B cell (primary cell): ENCODE data around the gene ECE1. TPM values are rescaled to one million over a fixed set of nuclear protein-coding genes. Genes with fewer than 3 reads are reported as not detected.

Experiments
- ATAC-seq: fragments of 200-7000 bp; cut with Tn5 transposase; one replicate; pipeline ENCODE4 v1.10.0; 2021; ENCODE audit warnings: low read depth, mild to moderate bottlenecking, moderate number of reproducible peaks, moderate library complexity
- CTCF ChIA-PET: fragments of 350-600 bp; sonication (Branson Sonifier 250); formaldehyde crosslinking; loops from one replicate; lab custom pipeline; 2021; ENCODE audit warnings: antibody characterized with exemption, inconsistent platforms; lab: Charles Lee
- POLR2A ChIA-PET: fragments of 350-600 bp; sonication (Branson Sonifier 250); formaldehyde crosslinking; loops from one replicate; lab custom pipeline; 2021; ENCODE audit warnings: antibody characterized with exemption; lab: Charles Lee
- DNase-seq: peaks from one replicate; pipeline ENCODE4 v3.0.0; 2013
- H2AFZ ChIP-seq: 2 replicates; pipeline ENCODE4 v1.6.1; 2012; ENCODE audit warnings: mild to moderate bottlenecking, low read depth, low read length; ENCODE audit not compliant: insufficient read depth, poor library complexity, severe bottlenecking
- H3K27ac ChIP-seq, 2 donors: 1 replicate in 1 of 2; 2 replicates in 1 of 2; pipeline ENCODE4 v1.5.1; 2012 to 2013; ENCODE audit warnings: low read length in 2 of 2, mild to moderate bottlenecking in 2 of 2, moderate library complexity in 1 of 2
- H3K27me3 ChIP-seq, 4 experiments: fragments of 200-600 bp in 1 of 4; sonication (generic) in 1 of 4; replicated peaks in 1 of 4; 1 replicate in 2 of 4; 2 replicates in 2 of 4; pipeline versions ENCODE4 v1.6.1 to v1.7.0; 2013 to 2016; ENCODE audit warnings: low read length in 3 of 4, mild to moderate bottlenecking in 2 of 4, mixed read lengths in 1 of 4, moderate library complexity in 1 of 4; ENCODE audit not compliant: insufficient read depth in 4 of 4, control insufficient read depth in 3 of 4; ENCODE audit errors: control extremely low read depth in 1 of 4
- H3K36me3 ChIP-seq, 2 experiments: replicated peaks in 1 of 2; 1 replicate in 1 of 2; 2 replicates in 1 of 2; pipeline versions ENCODE4 v1.6.1 to v1.7.1; 2013; ENCODE audit warnings: low read length in 1 of 2; ENCODE audit not compliant: insufficient read depth in 2 of 2, control insufficient read depth in 1 of 2; ENCODE audit errors: control extremely low read depth in 1 of 2, extremely low read depth in 1 of 2
- H3K4me1 ChIP-seq, 2 donors: fragments of 200-600 bp in 1 of 2; sonication (generic) in 1 of 2; 1 replicate in 1 of 2; 2 replicates in 1 of 2; pipeline versions ENCODE4 v1.5.1 to v1.6.1; 2013 to 2017; ENCODE audit warnings: low read length in 2 of 2; ENCODE audit not compliant: control insufficient read depth in 2 of 2, insufficient read depth in 2 of 2
- H3K4me2 ChIP-seq: replicated peaks from 2 replicates; pipeline ENCODE3; 2012; ENCODE audit warnings: mild to moderate bottlenecking, low read depth, low read length; ENCODE audit not compliant: poor library complexity, severe bottlenecking
- H3K4me3 ChIP-seq, 5 experiments: fragments of 200-600 bp in 1 of 5; sonication (generic) in 1 of 5; 1 replicate in 3 of 5; 2 replicates in 2 of 5; pipeline versions ENCODE4 v1.5.1 to v1.7.0; 2011 to 2016; ENCODE audit warnings: low read length in 4 of 5, mild to moderate bottlenecking in 4 of 5, low read depth in 2 of 5, control low read depth in 1 of 5, moderate library complexity in 1 of 5; ENCODE audit not compliant: insufficient read depth in 1 of 5; ENCODE audit errors: control extremely low read depth in 1 of 5, extremely low read depth in 1 of 5
- H3K79me2 ChIP-seq: fragments of 200-600 bp; sonication (generic); one replicate; pipeline ENCODE4 v1.6.0; 2016; ENCODE audit warnings: low read length; ENCODE audit not compliant: control insufficient read depth, insufficient read depth
- H3K9ac ChIP-seq: fragments of 200-600 bp; sonication (generic); 2 replicates; pipeline ENCODE4 v1.6.1; 2017; ENCODE audit warnings: mild to moderate bottlenecking, low read length, moderate library complexity
- H3K9me3 ChIP-seq, 3 donors: one replicate each; pipeline versions ENCODE4 v1.6.1 to v1.7.1; 2013; ENCODE audit warnings: low read length in 2 of 3; ENCODE audit not compliant: control insufficient read depth in 2 of 3, insufficient read depth in 1 of 3; ENCODE audit errors: control extremely low read depth in 1 of 3
- H4K20me1 ChIP-seq: 2 replicates; pipeline ENCODE4 v1.6.0; 2012; ENCODE audit warnings: mild to moderate bottlenecking, low read length; ENCODE audit not compliant: insufficient read depth, control insufficient read depth, poor library complexity, severe bottlenecking
- H3K27ac Mint-ChIP-seq: one replicate; pipeline ENCODE4 v1.8.0; 2021; ENCODE audit warnings: mixed read lengths
- H3K27me3 Mint-ChIP-seq: one replicate; pipeline ENCODE4 v1.8.0; 2021; ENCODE audit warnings: mixed read lengths
- H3K4me1 Mint-ChIP-seq: one replicate; pipeline ENCODE4 v1.8.0; 2021; ENCODE audit warnings: mixed read lengths
- H3K4me3 Mint-ChIP-seq: one replicate; pipeline ENCODE4 v1.8.0; 2021; ENCODE audit warnings: mixed read lengths
- H3K9me3 Mint-ChIP-seq: one replicate; pipeline ENCODE4 v1.8.0; 2022; ENCODE audit warnings: mixed read lengths; ENCODE audit not compliant: insufficient read depth
- EZH2 ChIP-seq: IDR thresholded peaks from 2 replicates; pipeline ENCODE4 v1.6.1; 2012; ENCODE audit warnings: borderline replicate concordance, low read depth, mild to moderate bottlenecking, moderate library complexity, low read length; ENCODE audit not compliant: insufficient read depth, poor library complexity, severe bottlenecking
- WGBS: methylation state at CpG from one replicate; pipeline ENCODE4 v1.1.5; 2013; ENCODE audit warnings: missing lambda C conversion rate; ENCODE audit not compliant: insufficient coverage; 5-methylcytosine and 5-hydroxymethylcytosine counted together
- intact Hi-C: fragments of 100-400 bp; cut with micrococcal nuclease; formaldehyde crosslinking; loops from one replicate; pipeline ENCODE4 v1.10.0; 2022
- polyA plus RNA-seq: library from polyadenylated mRNA; depleted of rRNA; stranded (reverse); fragments of >200 nt; gene quantifications from 2 replicates; pipeline ENCODE4 v1.2.3, GENCODE V29; 2012
- total RNA-seq, 2 donors: library from RNA; stranded (reverse); fragments of 120-200 nt in 1 of 2; gene quantifications; 1 replicate in 1 of 2; 2 replicates in 1 of 2; pipeline versions ENCODE4 v1.2.3 to v1.2.4, GENCODE V29; 2013 to 2022
- TF ChIP-seq, protein P1 (sequence below): fragments of 200-600 bp; IDR thresholded peaks from one replicate; pipeline ENCODE4 v1.8.0; 2022; ENCODE audit warnings: antibody characterized with exemption, mild to moderate bottlenecking

Gene ECE1
- total and polyA plus RNA-seq, 2 donors (not counting 1 experiment from before 2014, with no cell fraction given): 46.7 to 133 TPM

DNA sequence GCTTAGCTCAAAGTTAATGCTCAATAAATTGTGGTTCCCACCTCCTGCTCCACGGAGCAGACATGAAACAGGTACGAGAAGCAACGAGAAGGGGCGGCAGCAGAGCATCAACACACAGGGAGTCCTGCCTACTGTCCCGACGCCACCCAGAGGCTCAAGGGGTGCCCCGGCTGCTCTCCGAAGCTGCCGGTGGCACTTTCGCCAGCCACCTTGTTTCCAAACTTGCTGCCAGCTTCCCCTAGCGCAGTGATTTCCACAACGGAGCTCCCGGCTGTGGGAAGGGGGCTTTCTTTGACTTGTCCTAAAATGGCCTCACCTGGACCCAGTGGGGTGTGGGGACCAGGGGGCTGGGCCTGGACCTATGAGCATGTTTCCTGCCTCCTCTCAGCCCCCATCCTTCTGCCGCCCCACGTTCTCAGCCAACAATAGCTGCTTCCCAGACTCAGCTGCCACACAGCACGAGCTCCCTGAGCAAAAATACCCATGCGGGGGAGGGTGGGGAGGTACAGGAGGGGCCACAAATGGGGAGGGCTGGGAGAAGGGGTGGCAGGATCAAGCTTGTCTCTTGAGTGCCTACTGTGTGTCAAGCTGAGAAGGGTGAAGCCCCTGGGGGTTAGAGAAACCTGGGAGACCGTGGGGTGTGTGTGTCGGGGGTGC lies 35.6 kb upstream of the ECE1 start:
- peaks cover 74% of the 10 kb centered on the region for H3K4me1 Mint-ChIP-seq
- CTCF ChIA-PET: interaction anchor here (0.6 to 4.9 kb wide), 14 partner anchors 9 to 71 kb away, joined by 3 to 34 read pairs (median 7); no protein-coding TSS in a partner anchor
- peaks cover 54 to 60% of the 10 kb centered on the region in 2 donors for H3K4me1 ChIP-seq
- no peak for ATAC-seq
- no peaks in the 10 kb centered on the region for H3K9me3 Mint-ChIP-seq
- H3K27me3 Mint-ChIP-seq: no peaks in the 10 kb centered on the region
- TF ChIP-seq EZH2: no peak
- TF ChIP-seq, protein P1, sequence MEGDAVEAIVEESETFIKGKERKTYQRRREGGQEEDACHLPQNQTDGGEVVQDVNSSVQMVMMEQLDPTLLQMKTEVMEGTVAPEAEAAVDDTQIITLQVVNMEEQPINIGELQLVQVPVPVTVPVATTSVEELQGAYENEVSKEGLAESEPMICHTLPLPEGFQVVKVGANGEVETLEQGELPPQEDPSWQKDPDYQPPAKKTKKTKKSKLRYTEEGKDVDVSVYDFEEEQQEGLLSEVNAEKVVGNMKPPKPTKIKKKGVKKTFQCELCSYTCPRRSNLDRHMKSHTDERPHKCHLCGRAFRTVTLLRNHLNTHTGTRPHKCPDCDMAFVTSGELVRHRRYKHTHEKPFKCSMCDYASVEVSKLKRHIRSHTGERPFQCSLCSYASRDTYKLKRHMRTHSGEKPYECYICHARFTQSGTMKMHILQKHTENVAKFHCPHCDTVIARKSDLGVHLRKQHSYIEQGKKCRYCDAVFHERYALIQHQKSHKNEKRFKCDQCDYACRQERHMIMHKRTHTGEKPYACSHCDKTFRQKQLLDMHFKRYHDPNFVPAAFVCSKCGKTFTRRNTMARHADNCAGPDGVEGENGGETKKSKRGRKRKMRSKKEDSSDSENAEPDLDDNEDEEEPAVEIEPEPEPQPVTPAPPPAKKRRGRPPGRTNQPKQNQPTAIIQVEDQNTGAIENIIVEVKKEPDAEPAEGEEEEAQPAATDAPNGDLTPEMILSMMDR: no peak
- H3K4me2 ChIP-seq: peak overlapping the region; percentile 66
- WGBS: 93% methylated on average over 14 of the region's 19 CpGs
- POLR2A ChIA-PET: interaction anchor here (0.8 to 3.3 kb wide), 7 partner anchors 8 to 37 kb away, joined by 4 to 30 read pairs (median 12); no protein-coding TSS in a partner anchor
- no peak overlapping the region for H2AFZ ChIP-seq
- peaks cover 6% of the 10 kb centered on the region for H4K20me1 ChIP-seq
- H3K27ac ChIP-seq: peak overlapping the region; percentile 63 to 64
- H3K9me3 ChIP-seq: no peaks in the 10 kb centered on the region
- DNase-seq: no peak
- H3K79me2 ChIP-seq: peaks cover 85% of the 10 kb centered on the region
- H3K27ac Mint-ChIP-seq: peak overlapping the region; percentile 93
- intact Hi-C loops: loop anchor here (1.0 to 2.0 kb wide), 3 partner anchors 8 to 31 kb away; no protein-coding TSS in a partner anchor
- H3K4me3 ChIP-seq: no peak overlapping the region
- no peak overlapping the region for H3K9ac ChIP-seq
- no peaks in the 10 kb centered on the region for H3K27me3 ChIP-seq
- peaks cover 0 to 8% of the 10 kb centered on the region in 2 experiments for H3K36me3 ChIP-seq
- H3K4me3 Mint-ChIP-seq: peak overlapping the region; percentile 81
